Measurements from ENCODE around the gene ROR2. TPM values are rescaled to one million over a fixed set of nuclear protein-coding genes. Genes with fewer than 3 reads are reported as not detected.

Gene ROR2
- total RNA-seq, 1 experiment from 2014 or later: not detected

- H3K36me3 Mint-ChIP-seq (ENCODE audit: insufficient read depth, unreplicated experiment): no peaks in the 10 kb centered on the region
- intact Hi-C loops (cut with micrococcal nuclease; ENCODE audit: unreplicated experiment): no loop called here
- CTCF ChIA-PET: no interaction called here
- no TSS peak for BruUV-seq (replicated peaks)
- DNase-seq: peak; percentile 14
- H3K27me3 Mint-ChIP-seq (ENCODE audit: unreplicated experiment): no peaks in the 10 kb centered on the region
- H3K4me3 Mint-ChIP-seq (ENCODE audit: low read depth, unreplicated experiment): no peak overlapping the region
- TF ChIP-seq CTCF (IDR thresholded peaks at IDR 0.05; ENCODE audit: unreplicated experiment): no peak
- no peaks in the 10 kb centered on the region for H3K4me1 Mint-ChIP-seq (ENCODE audit: low read depth, unreplicated experiment)
- no peak overlapping the region for H3K27ac Mint-ChIP-seq (ENCODE audit: unreplicated experiment)
- H3K9me3 Mint-ChIP-seq (ENCODE audit: low read depth, unreplicated experiment): no peaks in the 10 kb centered on the region
Measured at GRCh38 chr9:91536211-91536691, 413.8 kb downstream of the ROR2 start.

GRCh38 chr9:91534374-91534773 lies 415.7 kb downstream of the ROR2 start:
- CTCF ChIA-PET: no interaction called here
- H3K27me3 Mint-ChIP-seq (ENCODE audit: unreplicated experiment): no peaks in the 10 kb centered on the region
- intact Hi-C loops (cut with micrococcal nuclease; ENCODE audit: unreplicated experiment): no loop called here
- H3K4me3 Mint-ChIP-seq (ENCODE audit: low read depth, unreplicated experiment): no peak overlapping the region
- H3K4me1 Mint-ChIP-seq (ENCODE audit: low read depth, unreplicated experiment): no peaks in the 10 kb centered on the region
- H3K36me3 Mint-ChIP-seq (ENCODE audit: insufficient read depth, unreplicated experiment): no peaks in the 10 kb centered on the region
- BruUV-seq (replicated peaks): no TSS peak
- H3K27ac Mint-ChIP-seq (ENCODE audit: unreplicated experiment): no peak overlapping the region
- no peaks in the 10 kb centered on the region for H3K9me3 Mint-ChIP-seq (ENCODE audit: low read depth, unreplicated experiment)
- TF ChIP-seq CTCF (IDR thresholded peaks at IDR 0.05; ENCODE audit: unreplicated experiment): no peak
- no peak for DNase-seq

- Mint-ChIP-seq H3K9me3 (ENCODE audit: low read depth, unreplicated experiment) (no peaks in the 10 kb centered on the region), H3K27ac (ENCODE audit: unreplicated experiment) (no peak overlapping the region), H3K4me1 (ENCODE audit: low read depth, unreplicated experiment) (no peaks in the 10 kb centered on the region), H3K27me3 (ENCODE audit: unreplicated experiment) (no peaks in the 10 kb centered on the region), H3K36me3 (ENCODE audit: insufficient read depth, unreplicated experiment) (no peaks in the 10 kb centered on the region), H3K4me3 (ENCODE audit: low read depth, unreplicated experiment) (no peak overlapping the region)
- BruUV-seq (replicated peaks): no TSS peak
- no peak for DNase-seq
- CTCF ChIA-PET: no interaction called here
- intact Hi-C loops (cut with micrococcal nuclease; ENCODE audit: unreplicated experiment): no loop called here
- no peak for TF ChIP-seq CTCF (IDR thresholded peaks at IDR 0.05; ENCODE audit: unreplicated experiment)
Measured at GRCh38 chr9:91533382-91533781, 416.6 kb downstream of the ROR2 start.

GRCh38 chr9:91532325-91532724 lies 417.7 kb downstream of the ROR2 start:
- no peak for TF ChIP-seq CTCF (IDR thresholded peaks at IDR 0.05; ENCODE audit: unreplicated experiment)
- H3K4me3 Mint-ChIP-seq (ENCODE audit: low read depth, unreplicated experiment): no peak overlapping the region
- no peaks in the 10 kb centered on the region for H3K27me3 Mint-ChIP-seq (ENCODE audit: unreplicated experiment)
- peaks cover 2% of the 10 kb centered on the region for H3K9me3 Mint-ChIP-seq (ENCODE audit: low read depth, unreplicated experiment)
- intact Hi-C loops (cut with micrococcal nuclease; ENCODE audit: unreplicated experiment): no loop called here
- CTCF ChIA-PET: no interaction called here
- H3K4me1 Mint-ChIP-seq (ENCODE audit: low read depth, unreplicated experiment): no peaks in the 10 kb centered on the region
- no TSS peak for BruUV-seq (replicated peaks)
- no peaks in the 10 kb centered on the region for H3K36me3 Mint-ChIP-seq (ENCODE audit: insufficient read depth, unreplicated experiment)
- no peak for DNase-seq
- no peak overlapping the region for H3K27ac Mint-ChIP-seq (ENCODE audit: unreplicated experiment)
